ENCODE data around the gene S100A9.

DNA sequence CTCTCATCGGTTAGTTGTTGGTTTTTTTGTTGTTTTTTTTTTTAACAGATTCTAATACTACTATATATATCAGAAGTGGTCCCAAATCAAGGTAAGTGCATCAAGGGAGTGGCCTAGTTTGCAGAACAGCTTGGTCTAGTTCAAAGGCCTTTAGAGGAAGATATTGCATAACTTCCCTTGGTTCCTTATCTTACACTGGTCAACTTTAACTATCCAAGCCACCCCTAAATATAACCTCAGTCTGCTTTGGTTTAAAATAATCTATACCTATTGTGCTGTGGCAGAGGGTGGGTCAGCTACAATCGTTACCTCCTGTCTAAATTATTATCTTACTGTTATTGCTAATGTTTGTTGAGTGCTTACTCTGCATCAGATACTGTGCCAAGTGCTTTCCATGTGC is 10.8 kb downstream of the S100A9 start:
- TF ChIP-seq, protein P1, sequence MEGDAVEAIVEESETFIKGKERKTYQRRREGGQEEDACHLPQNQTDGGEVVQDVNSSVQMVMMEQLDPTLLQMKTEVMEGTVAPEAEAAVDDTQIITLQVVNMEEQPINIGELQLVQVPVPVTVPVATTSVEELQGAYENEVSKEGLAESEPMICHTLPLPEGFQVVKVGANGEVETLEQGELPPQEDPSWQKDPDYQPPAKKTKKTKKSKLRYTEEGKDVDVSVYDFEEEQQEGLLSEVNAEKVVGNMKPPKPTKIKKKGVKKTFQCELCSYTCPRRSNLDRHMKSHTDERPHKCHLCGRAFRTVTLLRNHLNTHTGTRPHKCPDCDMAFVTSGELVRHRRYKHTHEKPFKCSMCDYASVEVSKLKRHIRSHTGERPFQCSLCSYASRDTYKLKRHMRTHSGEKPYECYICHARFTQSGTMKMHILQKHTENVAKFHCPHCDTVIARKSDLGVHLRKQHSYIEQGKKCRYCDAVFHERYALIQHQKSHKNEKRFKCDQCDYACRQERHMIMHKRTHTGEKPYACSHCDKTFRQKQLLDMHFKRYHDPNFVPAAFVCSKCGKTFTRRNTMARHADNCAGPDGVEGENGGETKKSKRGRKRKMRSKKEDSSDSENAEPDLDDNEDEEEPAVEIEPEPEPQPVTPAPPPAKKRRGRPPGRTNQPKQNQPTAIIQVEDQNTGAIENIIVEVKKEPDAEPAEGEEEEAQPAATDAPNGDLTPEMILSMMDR (IDR thresholded peaks at IDR 0.05), result no peak
- no peak for TF ChIP-seq POLR2A (IDR thresholded peaks at IDR 0.05)
